GM23338 (cell line): ENCODE measurements around the gene PIGC.

Experiments used
- CREB1 ChIP-seq: fragments of 250-450 bp; sonication (Bioruptor Pico); IDR thresholded peaks from 2 replicates; pipeline ENCODE4 v1.5.0; 2020; ENCODE audit warnings: low read depth, mild to moderate bottlenecking, moderate library complexity
- CTCF ChIP-seq, 2 experiments: fragments of 200-600 bp in 1 of 2; sonication (generic) in 1 of 2; conservative IDR thresholded peaks; 2 replicates each; pipeline versions ENCODE4 v1.5.1 to v1.6.1; 2016 to 2017; ENCODE audit warnings: antibody characterized with exemption in 2 of 2, low read depth in 2 of 2, mild to moderate bottlenecking in 2 of 2, moderate library complexity in 1 of 2
- ETS1 ChIP-seq: IDR thresholded peaks from 2 replicates; pipeline ENCODE4 v1.6.1; 2016; ENCODE audit warnings: antibody characterized with exemption
- EZH2 ChIP-seq: fragments of 200-600 bp; sonication (generic); IDR thresholded peaks from one replicate; pipeline ENCODE4 v1.8.0; 2017; ENCODE audit warnings: antibody characterized with exemption, mild to moderate bottlenecking, low read depth; ENCODE audit not compliant: unreplicated experiment
- EZH2phosphoT487 ChIP-seq: fragments of 200-600 bp; sonication (generic); IDR thresholded peaks from one replicate; pipeline ENCODE4 v1.8.1; 2018; ENCODE audit warnings: antibody characterized with exemption; ENCODE audit not compliant: unreplicated experiment
- NANOG ChIP-seq: IDR thresholded peaks from 2 replicates; pipeline ENCODE4 v1.6.1; 2016; ENCODE audit warnings: antibody characterized with exemption, borderline replicate concordance
- POLR2AphosphoS5 ChIP-seq: IDR thresholded peaks from 2 replicates; pipeline ENCODE4 v1.6.1; 2016; ENCODE audit warnings: antibody characterized with exemption, low read depth
- REST ChIP-seq: IDR thresholded peaks from one replicate; pipeline ENCODE4 v1.6.1; 2018; ENCODE audit warnings: antibody characterized with exemption; ENCODE audit not compliant: unreplicated experiment
- ZNF331 ChIP-seq: fragments of 250-450 bp; sonication (Bioruptor Pico); IDR thresholded peaks from 2 replicates; pipeline ENCODE4 v1.5.0; 2020; ENCODE audit warnings: low read depth, mild to moderate bottlenecking, moderate library complexity

GRCh38 chr1:172442843-172443565 lies 865 bp downstream of the PIGC start:
- TF ChIP-seq REST (no peak), POLR2AphosphoS5 (no peak), CTCF (conservative IDR thresholded peaks at IDR 0.05; ENCODE audit: low read depth in 2 of 2) (no peak), NANOG (no peak), EZH2 (no peak), EZH2phosphoT487 (no peak), ETS1 (no peak), CREB1 (CRISPR knock-in tag) (no peak), ZNF331 (CRISPR knock-in tag) (no peak)
